ENCODE results near the gene FBLN1.

- TF ChIP-seq POLR2A (IDR thresholded peaks at IDR 0.05) = no peak
- TF ChIP-seq CTCF (IDR thresholded peaks at IDR 0.05) = no peak
Measured at GRCh38 chr22:45469281-45470073, 33.2 kb upstream of the FBLN1 start.
